Ishikawa (cell line): ENCODE results near the gene ZP1.

ENCODE experiments used
- CEBPB ChIP-seq: IDR thresholded peaks from 2 replicates; pipeline ENCODE4 v1.6.1; 2012
- CREB1 ChIP-seq: IDR thresholded peaks from 2 replicates; pipeline ENCODE4 v1.6.1; 2012; ENCODE audit warnings: low read depth
- EGR1 ChIP-seq: IDR thresholded peaks from 2 replicates; pipeline ENCODE4 v1.6.1; 2012
- EP300 ChIP-seq: IDR thresholded peaks from 2 replicates; pipeline ENCODE4 v1.6.1; 2012; ENCODE audit warnings: borderline replicate concordance
- FOXM1 ChIP-seq: IDR thresholded peaks from 2 replicates; pipeline ENCODE4 v1.6.1; 2012; ENCODE audit warnings: low read depth, borderline replicate concordance
- MAX ChIP-seq: IDR thresholded peaks from 2 replicates; pipeline ENCODE4 v1.6.1; 2012
- NFIC ChIP-seq: IDR thresholded peaks from 2 replicates; pipeline ENCODE4 v1.6.1; 2012
- RAD21 ChIP-seq: IDR thresholded peaks from 2 replicates; pipeline ENCODE4 v1.6.1; 2012; ENCODE audit warnings: low read depth
- REST ChIP-seq: IDR thresholded peaks from 2 replicates; pipeline ENCODE4 v1.6.1; 2012; ENCODE audit warnings: low read depth, mild to moderate bottlenecking
- TAF1 ChIP-seq: IDR thresholded peaks from 2 replicates; pipeline ENCODE4 v1.6.1; 2012; ENCODE audit warnings: low read depth, mild to moderate bottlenecking
- TCF12 ChIP-seq: IDR thresholded peaks from 2 replicates; pipeline ENCODE4 v1.6.1; 2012; ENCODE audit warnings: low read depth
- TEAD4 ChIP-seq: IDR thresholded peaks from 2 replicates; pipeline ENCODE4 v1.6.1; 2012
- USF1 ChIP-seq: IDR thresholded peaks from 2 replicates; pipeline ENCODE4 v1.6.1; 2012
- YY1 ChIP-seq: IDR thresholded peaks from 2 replicates; pipeline ENCODE4 v1.6.1; 2012; ENCODE audit warnings: low read depth
- ZBTB7A ChIP-seq: IDR thresholded peaks from 2 replicates; pipeline ENCODE4 v1.6.1; 2012; ENCODE audit warnings: low read depth

ZP1 gene

GRCh38 chr11:60874421-60875365, 7.4 kb downstream of the ZP1 start:
- no peak for TF ChIP-seq CREB1
- no peak for TF ChIP-seq EP300
- no peak for TF ChIP-seq YY1
- no peak for TF ChIP-seq TAF1
- no peak for TF ChIP-seq TCF12
- no peak for TF ChIP-seq FOXM1
- no peak for TF ChIP-seq MAX
- no peak for TF ChIP-seq TEAD4
- no peak for TF ChIP-seq USF1
- TF ChIP-seq RAD21: no peak
- TF ChIP-seq NFIC: no peak
- no peak for TF ChIP-seq EGR1
- TF ChIP-seq ZBTB7A: no peak

- TF ChIP-seq FOXM1 (no peak), NFIC (no peak), TCF12 (no peak), CEBPB (no peak), EP300 (no peak), ZBTB7A (no peak), RAD21 (no peak), YY1 (no peak), TAF1 (no peak), MAX (no peak), EGR1 (no peak)
Observed at GRCh38 chr11:60875366-60876167, 8.2 kb downstream of the ZP1 start.

- TF ChIP-seq REST (no peak), RAD21 (no peak), TCF12 (no peak), EP300 (no peak), ZBTB7A (no peak), EGR1 (no peak), YY1 (no peak), USF1 (no peak), MAX (no peak), TEAD4 (no peak), NFIC (no peak)
Observed at GRCh38 chr11:60876168-60876485, 8.8 kb downstream of the ZP1 start.

- no peak for TF ChIP-seq CEBPB
- no peak for TF ChIP-seq EGR1
- TF ChIP-seq USF1: no peak
- TF ChIP-seq ZBTB7A: no peak
- TF ChIP-seq YY1: no peak
- no peak for TF ChIP-seq NFIC
- no peak for TF ChIP-seq TCF12
- no peak for TF ChIP-seq EP300
- TF ChIP-seq CREB1: no peak
- TF ChIP-seq MAX: no peak
- no peak for TF ChIP-seq TEAD4
- no peak for TF ChIP-seq REST
- TF ChIP-seq FOXM1: no peak
- no peak for TF ChIP-seq RAD21
- no peak for TF ChIP-seq TAF1
Observed at GRCh38 chr11:60878245-60879101, 11.1 kb downstream of the ZP1 start.
